HG03565 (cell line): ENCODE measurements around the gene FSIP2.
A peak's percentile ranks its signal among the peaks of the same experiment; 100 is the strongest.
"Not testable (repeated sequence)": the region's sequence is repeated elsewhere in the genome, so short reads cannot be mapped to it uniquely, and the experiment has no call there.

Source experiments
- ATAC-seq: cut with Tn5 transposase; IDR thresholded peaks from one replicate; pipeline ENCODE4 v1.9.1; 2021; ENCODE audit warnings: mild to moderate bottlenecking, moderate library complexity; ENCODE audit not compliant: unreplicated experiment

FSIP2 gene

DNA sequence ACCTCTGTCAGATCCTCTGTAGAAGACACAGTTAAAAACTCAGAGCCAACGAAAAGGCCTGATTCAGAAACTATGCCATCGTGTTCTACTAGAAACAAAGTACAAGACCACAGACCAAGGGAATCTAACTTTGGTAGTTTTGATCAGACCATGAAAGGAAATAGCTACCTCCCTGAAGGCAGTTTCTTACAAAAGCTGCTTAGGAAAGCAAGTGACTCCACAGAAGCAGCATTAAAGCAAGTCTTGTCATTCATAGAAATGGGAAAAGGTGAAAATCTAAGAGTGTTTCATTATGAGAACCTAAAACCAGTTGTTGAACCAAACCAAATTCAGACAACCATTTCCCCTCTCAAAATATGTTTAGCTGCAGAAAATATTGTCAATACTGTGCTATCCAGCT, 58.2 kb downstream of the FSIP2 start:
- ATAC-seq, result peak; percentile 54

DNA sequence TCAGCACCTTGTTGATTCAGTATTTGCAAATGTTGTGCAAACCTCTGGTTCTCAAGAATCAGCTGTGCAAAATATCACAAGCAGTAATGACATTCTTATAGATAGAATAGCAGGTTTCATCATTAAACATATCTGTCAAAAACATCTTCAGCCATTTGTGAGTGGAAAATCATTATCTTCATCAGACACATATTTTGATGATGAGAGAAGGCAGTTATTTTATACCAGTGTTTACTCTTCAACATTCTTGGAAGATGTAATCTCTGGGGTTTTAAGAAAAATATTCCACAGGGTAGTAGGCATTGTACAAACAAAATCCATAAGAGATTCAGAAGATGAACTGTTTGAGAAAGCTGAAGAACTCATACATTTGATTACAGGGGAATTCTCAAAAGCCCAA, 64.3 kb downstream of the FSIP2 start:
- no peak for ATAC-seq

DNA sequence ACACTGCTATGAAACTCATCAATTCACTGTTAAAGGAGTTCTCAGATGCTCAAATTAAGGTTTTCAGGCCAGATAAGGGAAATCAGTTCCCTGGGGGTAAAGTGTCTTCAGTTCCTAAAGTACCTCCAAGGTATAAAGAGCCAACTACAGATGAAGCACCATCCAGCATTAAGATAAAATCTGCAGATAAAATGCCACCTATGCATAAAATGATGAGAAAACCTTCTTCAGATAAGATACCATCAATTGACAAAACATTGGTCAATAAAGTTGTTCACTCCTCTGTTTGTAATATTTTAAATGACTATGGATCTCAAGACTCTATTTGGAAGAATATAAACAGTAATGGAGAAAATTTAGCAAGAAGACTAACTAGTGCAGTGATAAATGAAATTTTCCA, 68.2 kb downstream of the FSIP2 start:
- no peak for ATAC-seq

DNA sequence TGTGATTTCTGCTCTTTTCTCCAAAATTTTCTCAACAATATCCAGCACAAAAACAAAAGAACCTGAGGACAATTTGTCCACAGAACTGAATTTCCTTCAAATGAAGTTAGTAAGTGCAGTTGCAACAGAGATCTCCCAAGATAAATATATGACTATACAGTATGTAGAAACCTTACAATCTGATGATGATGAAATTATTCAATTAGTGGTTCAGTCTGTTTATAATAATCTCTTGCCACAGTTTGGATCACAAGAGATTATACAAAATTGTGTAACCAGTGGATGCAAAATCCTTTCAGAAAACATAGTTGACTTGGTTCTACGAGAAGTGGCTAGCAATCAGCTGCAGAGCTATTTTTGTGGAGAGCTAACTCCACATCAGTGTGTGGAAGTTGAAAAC, 68.7 kb downstream of the FSIP2 start:
- no peak for ATAC-seq

DNA sequence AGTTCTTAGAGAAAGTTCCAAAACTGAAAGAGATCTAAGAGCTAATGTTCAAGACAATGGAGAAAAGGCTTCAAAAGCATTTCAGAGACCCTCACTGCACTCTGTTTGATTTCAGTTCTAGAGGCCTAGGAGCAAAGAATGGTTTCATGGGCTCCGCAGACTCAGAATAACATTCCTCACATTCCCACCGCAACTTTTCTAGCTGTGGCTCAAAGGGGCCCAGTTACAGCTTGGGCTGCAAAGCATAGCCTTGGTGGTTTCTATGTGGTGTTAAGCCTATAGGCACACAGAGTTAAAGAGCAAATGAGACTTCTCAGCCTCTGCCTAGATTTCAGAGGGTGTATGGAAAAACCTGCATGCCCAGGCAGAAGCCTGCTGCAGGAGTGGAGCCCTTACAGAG, 73.0 kb downstream of the FSIP2 start:
- ATAC-seq, result no peak

DNA sequence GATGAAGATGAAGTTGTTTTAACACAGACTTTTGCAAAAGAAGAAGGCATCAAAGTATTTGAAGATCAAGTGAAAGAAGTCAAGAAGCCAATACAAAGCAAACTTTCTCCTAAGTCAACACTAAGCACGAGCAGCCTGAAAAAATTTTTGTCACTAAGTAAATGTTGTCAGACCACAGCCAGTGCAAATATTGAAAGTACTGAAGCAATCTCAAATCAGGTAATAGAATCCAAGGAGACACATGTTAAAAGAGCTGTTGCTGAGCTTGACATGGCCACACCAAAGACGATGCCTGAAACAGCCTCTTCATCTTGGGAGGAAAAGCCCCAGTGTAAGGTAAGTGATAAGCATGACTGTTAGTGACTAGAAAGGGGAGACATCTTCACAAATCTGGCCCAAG, 75.1 kb downstream of the FSIP2 start:
- no peak for ATAC-seq

DNA sequence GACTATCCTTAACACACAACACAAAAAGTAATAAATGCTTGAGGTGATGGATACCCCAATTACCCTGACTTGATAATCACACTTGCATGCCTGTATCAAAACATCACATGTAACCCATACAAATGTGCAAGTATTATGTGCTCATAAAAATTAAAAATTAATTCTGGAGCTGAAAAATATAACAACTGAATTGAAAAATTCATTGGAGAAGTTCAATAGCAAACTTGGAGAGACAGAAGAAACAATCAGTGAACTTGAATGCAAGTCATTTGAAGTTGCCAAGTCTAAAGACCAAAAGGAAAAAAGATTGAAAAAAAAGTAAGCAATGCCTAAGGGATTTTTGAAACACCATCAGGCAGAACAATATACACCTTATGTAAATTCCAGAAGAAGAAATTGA, 79.4 kb downstream of the FSIP2 start:
- ATAC-seq, result no peak

DNA sequence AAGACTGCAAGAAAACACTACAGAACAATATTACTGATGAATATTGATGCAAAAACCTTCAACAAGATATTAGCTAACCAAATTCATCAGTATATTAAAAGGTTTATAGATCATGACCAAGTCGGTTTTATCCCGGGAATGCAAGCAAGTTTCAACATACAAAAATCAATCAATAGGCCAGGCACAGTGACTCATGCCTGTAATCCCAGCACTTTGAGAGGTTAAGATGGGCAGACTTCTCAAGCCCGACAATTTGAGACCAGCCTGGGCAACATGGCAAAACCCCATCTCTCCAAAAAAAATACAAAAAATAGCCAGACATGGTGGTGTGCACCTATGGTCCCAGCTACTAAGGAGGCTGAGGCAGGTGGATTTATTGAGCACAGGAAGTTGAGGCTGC, 82.9 kb downstream of the FSIP2 start:
- ATAC-seq, result no peak

DNA sequence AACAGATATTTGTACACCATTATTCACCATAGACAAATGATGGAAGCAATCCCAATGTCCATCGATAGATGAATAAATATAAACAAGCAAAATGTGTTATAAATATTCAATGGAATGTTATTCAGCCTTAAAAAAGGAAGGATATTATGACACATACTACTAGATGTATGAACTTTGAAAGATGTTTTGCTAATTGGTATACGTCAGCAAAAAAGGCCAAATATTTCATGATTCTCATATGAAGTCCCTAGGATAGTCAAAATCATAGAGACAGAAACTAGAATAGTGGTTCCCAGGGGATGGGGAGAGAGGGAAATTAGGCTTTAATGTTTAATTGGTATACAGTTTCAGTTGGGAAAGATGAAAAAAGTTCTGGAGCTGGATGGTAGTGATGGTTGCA, 85.2 kb downstream of the FSIP2 start:
- no peak for ATAC-seq

DNA sequence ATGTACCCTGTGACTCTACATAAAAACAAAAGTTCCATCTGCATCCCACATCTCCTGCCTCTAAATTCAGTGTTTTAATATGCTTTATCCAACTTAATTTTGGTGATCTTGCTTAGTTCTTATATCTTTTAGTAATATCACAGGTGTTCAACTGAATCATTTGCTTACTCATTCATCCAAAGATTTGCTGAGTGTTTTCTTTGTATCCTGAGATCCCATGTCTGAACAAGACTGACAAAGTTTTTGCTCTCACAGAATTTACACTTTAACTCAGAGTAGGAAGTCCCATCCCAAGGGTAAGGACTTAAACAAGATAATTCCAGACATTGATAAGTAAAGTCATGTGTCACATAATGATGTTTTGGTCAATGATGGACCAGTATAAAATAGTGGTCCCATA, 87.0 kb downstream of the FSIP2 start:
- ATAC-seq, result no peak

DNA sequence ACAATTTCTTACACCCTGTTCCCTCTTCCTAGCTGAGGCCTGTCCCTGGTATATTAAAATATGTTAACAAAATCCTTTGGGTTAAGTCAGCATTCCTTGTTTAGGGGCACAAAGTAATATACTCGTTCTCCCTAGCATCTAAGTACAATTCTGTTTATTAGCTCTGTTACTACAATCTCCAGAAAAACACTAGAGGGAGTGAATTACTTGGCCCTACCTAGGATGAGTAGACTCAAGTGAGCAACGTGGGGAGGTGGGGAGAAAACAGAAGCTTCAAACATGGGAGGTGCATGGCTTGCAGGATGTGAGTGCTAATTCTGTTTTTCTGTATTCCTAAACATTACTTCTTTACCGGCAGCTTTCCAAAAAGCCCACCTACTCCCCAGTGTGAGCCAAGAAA, 89.7 kb downstream of the FSIP2 start:
- ATAC-seq, result no peak

DNA sequence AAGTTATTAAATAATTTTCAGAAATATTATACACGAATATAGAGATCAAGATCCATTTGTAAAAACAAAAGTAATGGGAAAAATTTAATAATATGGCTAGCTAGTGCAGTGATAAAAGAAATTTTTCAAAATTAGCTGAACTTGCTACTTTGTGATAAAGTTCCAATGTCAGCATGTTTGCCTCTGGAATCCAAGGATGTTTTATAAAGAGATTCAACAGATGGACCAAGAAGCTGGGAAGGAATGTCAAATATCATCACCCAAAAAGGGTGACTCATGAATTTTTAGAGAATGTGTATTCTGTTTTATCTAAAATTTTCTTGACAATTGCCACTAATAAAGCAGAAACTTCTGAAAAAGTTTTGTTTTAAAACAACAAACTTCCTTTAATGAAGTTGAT, 95.3 kb downstream of the FSIP2 start:
- no peak for ATAC-seq

DNA sequence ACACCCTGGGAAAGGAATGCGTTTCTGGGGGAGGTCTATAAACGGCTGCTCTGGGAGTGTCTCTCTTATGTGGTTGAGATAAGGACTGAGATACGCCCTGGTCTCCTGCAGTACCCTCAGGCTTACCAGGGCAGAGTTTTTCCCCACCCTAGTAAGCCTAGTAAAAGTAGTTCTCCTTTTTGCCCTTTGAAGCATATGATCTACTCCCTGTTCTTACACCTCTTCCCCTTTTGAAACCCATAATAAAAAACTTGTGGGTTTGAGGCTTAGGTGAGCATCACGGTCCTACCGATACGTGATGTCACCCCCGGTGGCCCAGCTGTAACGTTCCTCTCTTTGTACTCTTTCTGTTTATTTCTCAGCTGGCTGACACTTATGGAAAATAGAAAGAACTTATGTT, 97.4 kb downstream of the FSIP2 start:
- ATAC-seq, result no peak

DNA sequence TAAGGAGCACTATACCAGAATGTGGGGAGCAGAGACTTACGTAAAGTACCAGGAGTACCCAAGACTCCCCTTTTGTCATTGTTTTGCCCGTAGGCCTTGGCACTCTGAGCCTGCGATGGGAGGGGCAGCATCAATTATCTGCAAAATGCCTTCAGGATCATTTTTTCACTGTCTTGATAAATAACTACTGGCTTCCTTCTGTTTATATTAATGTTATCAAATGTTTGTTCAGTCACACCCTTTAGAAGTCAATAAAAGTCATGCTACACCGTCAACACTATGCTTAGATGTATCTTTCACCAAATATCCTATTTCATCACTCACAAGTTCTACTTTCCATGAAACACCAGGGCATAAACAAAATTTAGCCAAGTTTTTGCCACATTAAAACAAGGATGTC, 116.3 kb downstream of the FSIP2 start:
- no peak for ATAC-seq

DNA sequence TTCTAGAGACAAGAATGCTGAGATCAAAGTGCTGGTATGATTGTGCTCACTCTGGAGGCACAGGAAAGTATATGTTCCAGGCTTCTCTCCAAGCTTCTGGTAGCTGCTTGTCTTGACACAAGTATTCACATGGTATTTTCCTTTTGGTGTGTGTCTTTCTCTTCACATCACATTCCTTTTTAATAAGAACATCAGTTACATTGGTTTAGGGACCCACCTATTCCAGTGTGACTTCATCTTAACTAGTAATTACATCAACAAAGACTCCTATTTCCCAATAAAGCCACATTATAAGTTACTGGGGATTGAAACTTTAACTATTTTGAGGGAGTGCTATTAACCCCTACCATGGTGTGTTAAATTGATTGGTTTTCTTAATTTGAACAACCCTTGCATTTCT, 119.1 kb downstream of the FSIP2 start:
- no peak for ATAC-seq

DNA sequence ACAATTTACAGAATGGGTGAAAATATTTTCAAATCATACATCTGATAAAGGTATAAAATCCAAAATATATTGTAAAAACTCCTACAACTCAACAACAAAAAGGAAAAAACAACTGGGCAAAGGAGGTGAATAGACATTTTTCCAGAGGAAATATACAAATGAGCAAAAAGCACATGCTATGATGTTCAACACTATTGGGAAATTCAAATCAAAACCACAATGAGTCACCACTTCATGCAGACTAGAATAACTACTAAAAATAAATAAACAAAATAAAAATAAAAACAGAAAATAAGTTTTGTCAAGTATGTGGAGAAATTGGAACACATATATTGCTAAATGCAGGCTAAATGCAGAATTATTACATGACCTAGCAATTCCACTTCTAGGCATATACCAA, 120.9 kb downstream of the FSIP2 start:
- no peak for ATAC-seq

DNA sequence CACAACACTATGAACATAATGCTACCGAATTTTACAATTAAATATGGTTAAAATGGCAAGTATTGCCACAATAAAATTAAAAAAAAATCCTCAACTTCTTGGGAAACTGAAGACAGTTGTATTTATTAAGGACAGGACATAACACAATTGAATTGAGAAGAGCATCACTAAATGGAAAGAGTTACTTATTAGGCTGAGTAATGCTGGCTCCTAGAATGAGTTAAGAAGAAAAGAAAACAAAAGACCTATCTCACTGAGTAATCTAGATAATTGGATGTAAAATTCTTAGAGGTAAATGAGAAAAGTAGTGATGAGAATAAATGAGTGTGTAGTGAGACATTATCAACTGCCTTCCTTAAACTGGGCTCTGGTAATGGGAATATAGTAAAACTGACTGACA, 121.7 kb downstream of the FSIP2 start:
- ATAC-seq, result no peak

DNA sequence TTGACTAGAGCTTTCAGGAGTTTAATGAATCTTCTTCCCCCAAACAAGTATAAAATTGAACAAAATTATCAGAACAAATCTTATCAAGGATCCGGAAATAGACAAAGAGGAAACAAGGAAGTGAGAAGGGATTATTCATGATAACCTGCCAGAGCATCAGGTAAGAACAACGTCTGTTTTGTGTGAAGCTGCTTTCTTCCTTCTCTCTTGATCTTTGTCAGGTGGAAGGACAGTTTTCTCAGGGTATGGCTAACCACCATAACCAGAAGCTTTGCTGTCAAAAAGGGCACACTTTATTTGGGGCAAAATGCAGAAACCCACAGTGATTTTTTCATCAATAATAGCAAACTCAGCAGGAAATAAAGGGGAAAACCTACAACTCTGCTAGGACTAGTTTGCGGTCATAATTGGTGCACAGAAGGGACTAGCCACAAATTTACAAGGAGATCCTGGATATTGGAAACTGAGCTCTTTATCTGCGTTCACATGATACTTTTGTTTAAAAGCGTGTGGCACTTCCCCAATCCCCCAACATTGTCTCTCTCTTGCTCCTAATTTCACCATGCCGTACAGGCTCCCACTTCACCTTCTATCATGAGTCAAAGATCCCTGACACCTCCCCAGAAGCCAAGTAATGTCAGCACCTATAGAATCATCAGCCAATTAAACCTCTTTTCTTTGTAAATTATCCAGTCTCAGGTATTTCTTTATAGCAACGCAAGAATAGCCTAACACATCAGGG, 124.2 kb downstream of the FSIP2 start:
- no peak for ATAC-seq

DNA sequence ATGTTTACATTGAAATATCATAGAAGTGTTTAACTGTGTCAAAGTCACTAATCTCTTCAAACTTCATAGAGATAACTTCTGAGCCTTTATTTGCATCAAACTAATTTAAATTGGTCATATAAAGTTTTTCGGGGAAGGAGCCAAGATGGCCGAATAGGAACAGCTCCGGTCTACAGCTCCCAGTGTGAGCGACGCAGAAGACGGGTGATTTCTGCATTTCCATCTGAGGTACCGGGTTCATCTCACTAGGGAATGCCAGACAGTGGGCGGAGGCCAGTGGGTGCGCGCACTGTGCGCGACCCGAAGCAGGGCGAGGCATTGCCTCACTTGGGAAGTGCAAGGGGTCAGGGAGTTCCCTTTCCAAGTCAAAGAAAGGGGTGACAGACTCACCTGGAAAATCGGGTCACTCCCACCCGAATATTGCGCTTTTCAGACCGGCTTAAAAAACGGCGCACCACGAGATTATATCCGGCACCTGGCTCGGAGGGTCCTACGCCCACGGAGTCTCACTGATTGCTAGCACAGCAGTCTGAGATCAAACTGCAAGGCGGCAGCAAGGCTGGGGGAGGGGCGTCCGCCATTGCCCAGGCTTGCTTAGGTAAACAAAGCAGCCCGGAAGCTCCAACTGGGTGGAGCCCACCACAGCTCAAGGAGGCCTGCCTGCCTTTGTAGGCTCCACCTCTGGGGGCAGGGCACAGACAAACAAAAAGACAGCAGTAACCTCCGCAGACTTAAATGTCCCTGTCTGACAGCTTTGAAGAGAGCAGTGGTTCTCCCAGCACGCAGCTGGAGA, 126.1 kb downstream of the FSIP2 start:
- ATAC-seq, result not testable (repeated sequence)

DNA sequence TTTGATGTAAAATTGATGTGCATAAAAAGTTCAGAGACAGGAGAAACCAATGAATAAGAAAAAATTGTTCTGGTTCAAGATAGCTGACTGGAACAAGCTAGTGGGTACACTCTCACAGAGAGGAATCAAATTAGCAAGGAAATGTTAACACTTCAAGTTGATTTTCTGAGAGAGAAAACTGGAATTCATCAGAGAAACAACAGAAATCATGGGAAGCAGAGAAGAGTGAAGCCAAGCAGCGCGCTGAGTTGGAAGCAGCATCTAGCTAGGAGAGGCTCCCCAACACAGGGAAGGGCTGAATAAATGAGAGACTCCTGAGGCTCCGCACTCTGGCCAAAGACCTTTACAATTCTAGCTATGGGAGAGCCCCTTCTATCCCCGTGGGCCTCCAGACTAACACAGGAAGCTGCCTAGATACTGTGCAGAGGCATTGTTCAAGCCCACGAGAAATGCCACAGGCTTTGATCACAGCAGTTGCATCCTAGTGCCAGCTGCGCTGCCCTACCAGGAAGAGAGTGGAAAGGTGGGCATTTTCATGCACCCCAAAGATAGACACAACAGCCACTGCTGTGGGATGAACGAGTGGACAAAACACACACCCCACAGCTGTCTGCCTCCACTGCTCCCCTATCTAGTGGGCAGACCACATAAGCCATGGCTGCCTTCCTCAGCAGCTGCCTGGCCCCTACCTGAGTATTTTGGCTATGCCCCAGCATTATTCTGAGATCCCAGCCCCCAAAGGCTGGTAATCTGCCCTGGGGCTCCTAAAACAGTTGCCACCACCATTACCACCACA, 136.7 kb downstream of the FSIP2 start:
- no peak for ATAC-seq

DNA sequence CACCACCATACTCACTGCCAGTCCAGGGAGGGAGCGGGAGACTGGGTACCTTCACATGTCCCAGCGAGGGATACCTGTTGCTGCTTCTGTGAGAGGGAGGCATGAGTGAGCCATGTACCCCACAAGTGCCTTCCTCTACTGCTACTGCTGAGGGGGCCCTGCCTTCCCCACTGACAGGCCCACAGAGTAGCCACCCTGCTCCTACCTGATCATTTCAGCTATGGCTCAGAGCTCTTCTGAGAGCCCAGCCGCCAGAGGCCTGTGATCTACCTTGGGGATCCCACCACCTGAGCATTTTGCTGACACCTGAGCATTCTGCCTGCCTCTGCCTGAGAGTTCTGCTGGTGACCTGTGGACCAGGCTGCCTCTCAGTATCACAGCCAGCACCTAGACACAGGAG, 137.6 kb downstream of the FSIP2 start:
- no peak for ATAC-seq

DNA sequence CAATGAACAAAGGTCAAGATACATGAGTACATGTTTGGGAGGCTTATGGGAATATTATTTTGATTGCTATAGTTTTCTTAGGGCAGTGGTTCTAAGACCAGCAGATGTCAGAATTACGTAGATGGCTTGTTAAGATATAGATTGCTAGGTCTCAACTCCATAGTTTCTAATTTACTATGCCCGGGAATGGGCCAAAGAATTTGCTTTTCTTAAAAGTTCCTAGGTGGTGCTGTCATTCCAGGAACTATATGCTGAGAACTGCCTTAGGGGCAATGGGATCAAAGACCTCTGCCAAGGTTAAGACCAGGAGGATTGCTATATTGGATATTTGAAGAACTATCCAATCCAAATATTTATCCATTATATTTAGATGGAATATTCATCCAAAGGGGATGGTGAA, 141.8 kb downstream of the FSIP2 start:
- ATAC-seq, result no peak
